ENCODE results near the gene VWF. TPM values are rescaled to one million over a fixed set of nuclear protein-coding genes. Genes with fewer than 3 reads are reported as not detected.
"Not testable (repeated sequence)": the region's sequence is repeated elsewhere in the genome, so short reads cannot be mapped to it uniquely, and the experiment has no call there.

Gene VWF
- total and polyA plus RNA-seq, 2 donors = 61.8 to 97.0 TPM

- Histone ChIP-seq H3K36me3 (ENCODE audit: insufficient read depth) (no peaks in the 10 kb centered on the region), H3K4me1 (ENCODE audit: insufficient read depth) (no peaks in the 10 kb centered on the region), H3K27ac (ENCODE audit: low read depth) (no peak overlapping the region), H3K4me3 (ENCODE audit: low read depth, low read length) (no peak overlapping the region)
- WGBS = 87% methylated on average over 11 of the region's 11 CpGs
- DNase-seq (ENCODE audit: extremely low spot score) = no peak
Measured at GRCh38 chr12:6158749-6159148, 34.3 kb upstream of the VWF start.

GRCh38 chr12:6158255-6158654 lies 33.8 kb upstream of the VWF start:
- no peak overlapping the region for H3K4me3 ChIP-seq (ENCODE audit: low read depth, low read length)

GRCh38 chr12:6157482-6157881 lies 33.0 kb upstream of the VWF start:
- H3K4me3 ChIP-seq (ENCODE audit: low read depth, low read length) = no peak overlapping the region
- WGBS = 94% methylated on average over 4 of the region's 4 CpGs
- H3K27ac ChIP-seq (ENCODE audit: low read depth) = no peak overlapping the region
- no peaks in the 10 kb centered on the region for H3K36me3 ChIP-seq (ENCODE audit: insufficient read depth)
- DNase-seq (ENCODE audit: extremely low spot score) = no peak
- H3K4me1 ChIP-seq (ENCODE audit: insufficient read depth) = no peaks in the 10 kb centered on the region

More at GRCh38 chr12:6158255-6158654, 33.8 kb upstream of the VWF start:
- no peaks in the 10 kb centered on the region for H3K4me1 ChIP-seq (ENCODE audit: insufficient read depth)
- 59% methylated on average over 4 of the region's 4 CpGs for WGBS
- no peaks in the 10 kb centered on the region for H3K36me3 ChIP-seq (ENCODE audit: insufficient read depth)
- H3K27ac ChIP-seq (ENCODE audit: low read depth) = no peak overlapping the region
- no peak for DNase-seq (ENCODE audit: extremely low spot score)

- DNase-seq (ENCODE audit: extremely low spot score) = no peak
- 66% methylated on average over 15 of the region's 15 CpGs for WGBS
- Histone ChIP-seq H3K4me1 (ENCODE audit: insufficient read depth) (no peaks in the 10 kb centered on the region), H3K27ac (ENCODE audit: low read depth) (no peak overlapping the region), H3K36me3 (ENCODE audit: insufficient read depth) (no peaks in the 10 kb centered on the region), H3K4me3 (ENCODE audit: low read depth, low read length) (no peak overlapping the region)
Measured at GRCh38 chr12:6154730-6155459, 30.4 kb upstream of the VWF start.

GRCh38 chr12:6148722-6149121 lies 24.3 kb upstream of the VWF start:
- H3K4me1 ChIP-seq (ENCODE audit: insufficient read depth); H3K4me3 ChIP-seq (ENCODE audit: low read depth, low read length); H3K36me3 ChIP-seq (ENCODE audit: insufficient read depth); DNase-seq (ENCODE audit: extremely low spot score); H3K27ac ChIP-seq (ENCODE audit: low read depth): not testable (repeated sequence)
- 96% methylated on average over 15 of the region's 15 CpGs for WGBS

- WGBS = 84% methylated on average over 2 of the region's 2 CpGs
- no peaks in the 10 kb centered on the region for H3K4me1 ChIP-seq (ENCODE audit: insufficient read depth)
- no peaks in the 10 kb centered on the region for H3K36me3 ChIP-seq (ENCODE audit: insufficient read depth)
- H3K4me3 ChIP-seq (ENCODE audit: low read depth, low read length) = no peak overlapping the region
- H3K27ac ChIP-seq (ENCODE audit: low read depth) = no peak overlapping the region
- no peak for DNase-seq (ENCODE audit: extremely low spot score)
Measured at GRCh38 chr12:6148061-6148460, 23.6 kb upstream of the VWF start.

GRCh38 chr12:6146951-6147350 lies 22.5 kb upstream of the VWF start:
- no peak for DNase-seq (ENCODE audit: extremely low spot score)
- Histone ChIP-seq H3K27ac (ENCODE audit: low read depth) (no peak overlapping the region), H3K4me1 (ENCODE audit: insufficient read depth) (no peaks in the 10 kb centered on the region), H3K36me3 (ENCODE audit: insufficient read depth) (no peaks in the 10 kb centered on the region), H3K4me3 (ENCODE audit: low read depth, low read length) (no peak overlapping the region)
- WGBS = 90% methylated on average over 5 of the region's 5 CpGs

- H3K4me1 ChIP-seq (ENCODE audit: insufficient read depth) = no peaks in the 10 kb centered on the region
- no peak overlapping the region for H3K4me3 ChIP-seq (ENCODE audit: low read depth, low read length)
- no peaks in the 10 kb centered on the region for H3K36me3 ChIP-seq (ENCODE audit: insufficient read depth)
- WGBS = 90% methylated on average over 7 of the region's 7 CpGs
- H3K27ac ChIP-seq (ENCODE audit: low read depth) = no peak overlapping the region
- DNase-seq (ENCODE audit: extremely low spot score) = no peak
Measured at GRCh38 chr12:6146509-6146908, 22.0 kb upstream of the VWF start.

GRCh38 chr12:6145564-6145963 lies 21.1 kb upstream of the VWF start:
- Histone ChIP-seq H3K36me3 (ENCODE audit: insufficient read depth) (no peaks in the 10 kb centered on the region), H3K4me1 (ENCODE audit: insufficient read depth) (no peaks in the 10 kb centered on the region), H3K27ac (ENCODE audit: low read depth) (no peak overlapping the region), H3K4me3 (ENCODE audit: low read depth, low read length) (no peak overlapping the region)
- no peak for DNase-seq (ENCODE audit: extremely low spot score)
- WGBS = 75% methylated on average over 8 of the region's 8 CpGs

- DNase-seq (ENCODE audit: extremely low spot score) = no peak
- H3K36me3 ChIP-seq (ENCODE audit: insufficient read depth) = no peaks in the 10 kb centered on the region
- no peak overlapping the region for H3K4me3 ChIP-seq (ENCODE audit: low read depth, low read length)
- H3K27ac ChIP-seq (ENCODE audit: low read depth) = no peak overlapping the region
- 91% methylated on average over 4 of the region's 4 CpGs for WGBS
- no peaks in the 10 kb centered on the region for H3K4me1 ChIP-seq (ENCODE audit: insufficient read depth)
Measured at GRCh38 chr12:6143303-6143675, 18.8 kb upstream of the VWF start.

- H3K4me1 ChIP-seq (ENCODE audit: insufficient read depth); DNase-seq (ENCODE audit: extremely low spot score); H3K4me3 ChIP-seq (ENCODE audit: low read depth, low read length); H3K27ac ChIP-seq (ENCODE audit: low read depth); H3K36me3 ChIP-seq (ENCODE audit: insufficient read depth): not testable (repeated sequence)
- 84% methylated on average over 34 of the region's 35 CpGs for WGBS
Measured at GRCh38 chr12:6142368-6143302, 18.2 kb upstream of the VWF start.

GRCh38 chr12:6141731-6142367 lies 17.4 kb upstream of the VWF start:
- H3K27ac ChIP-seq (ENCODE audit: low read depth); H3K4me3 ChIP-seq (ENCODE audit: low read depth, low read length); H3K36me3 ChIP-seq (ENCODE audit: insufficient read depth); DNase-seq (ENCODE audit: extremely low spot score); H3K4me1 ChIP-seq (ENCODE audit: insufficient read depth): not testable (repeated sequence)
- WGBS = 77% methylated on average over 16 of the region's 16 CpGs

- no peaks in the 10 kb centered on the region for H3K36me3 ChIP-seq (ENCODE audit: insufficient read depth)
- no peak overlapping the region for H3K27ac ChIP-seq (ENCODE audit: low read depth)
- DNase-seq (ENCODE audit: extremely low spot score) = no peak
- H3K4me1 ChIP-seq (ENCODE audit: insufficient read depth) = no peaks in the 10 kb centered on the region
- H3K4me3 ChIP-seq (ENCODE audit: low read depth, low read length) = no peak overlapping the region
- 61% methylated on average over 8 of the region's 8 CpGs for WGBS
Measured at GRCh38 chr12:6140651-6141447, 16.4 kb upstream of the VWF start.
